Brain microvascular endothelial cell (primary cell): ENCODE results near the gene ACSBG1.
A peak's percentile ranks its signal among the peaks of the same experiment; 100 is the strongest.

ENCODE experiments used
- DNase-seq: peaks from one replicate; pipeline ENCODE4 v3.0.0-alpha.2; 2020
- H3K27ac ChIP-seq: fragments of 250-450 bp; sonication (Bioruptor Pico); 2 replicates; pipeline ENCODE4 v1.5.1; 2020; ENCODE audit warnings: mild to moderate bottlenecking, moderate library complexity
- H3K27me3 ChIP-seq: fragments of 250-450 bp; sonication (Bioruptor Pico); replicated peaks from 2 replicates; pipeline ENCODE4 v1.5.1; 2020; ENCODE audit warnings: mild to moderate bottlenecking
- H3K36me3 ChIP-seq: fragments of 250-450 bp; sonication (Bioruptor Pico); replicated peaks from 2 replicates; pipeline ENCODE4 v1.5.1; 2020; ENCODE audit warnings: mild to moderate bottlenecking
- H3K4me3 ChIP-seq: 2 replicates; pipeline ENCODE4 v1.5.1; 2011; ENCODE audit warnings: low read depth, mild to moderate bottlenecking, control low read depth, low read length, moderate library complexity
- CTCF ChIP-seq: IDR thresholded peaks from 2 replicates; pipeline ENCODE4 v1.5.1; 2011; ENCODE audit warnings: low read depth, mild to moderate bottlenecking, moderate library complexity, low read length, control low read depth, inconsistent platforms; ENCODE audit errors: missing control alignments
- in situ Hi-C: cut with HindIII; loops from 2 replicates; pipeline ENCODE4 v1.10.0; 2017; ENCODE audit warnings: low sequenced_read_pairs, low pct_ligation_motif_present

ACSBG1 gene

GRCh38 chr15:78272776-78273175, 38.4 kb upstream of the ACSBG1 start:
- Histone ChIP-seq H3K36me3 (peaks cover 2% of the 10 kb centered on the region), H3K27me3 (no peaks in the 10 kb centered on the region), H3K27ac (no peak overlapping the region), H3K4me3 (no peak overlapping the region)
- DNase-seq: no peak
- in situ Hi-C loops: no loop called here
- no peak for TF ChIP-seq CTCF

- H3K4me3 ChIP-seq: no peak overlapping the region
- no peak overlapping the region for H3K27ac ChIP-seq
- no peak for DNase-seq
- in situ Hi-C loops: no loop called here
- no peak for TF ChIP-seq CTCF
- H3K27me3 ChIP-seq: no peaks in the 10 kb centered on the region
- no peaks in the 10 kb centered on the region for H3K36me3 ChIP-seq
Measured at GRCh38 chr15:78272316-78272715, 38.0 kb upstream of the ACSBG1 start.

- Histone ChIP-seq H3K36me3 (no peaks in the 10 kb centered on the region), H3K4me3 (no peak overlapping the region), H3K27me3 (no peaks in the 10 kb centered on the region), H3K27ac (no peak overlapping the region)
- no peak for TF ChIP-seq CTCF
- in situ Hi-C loops: no loop called here
- DNase-seq: no peak
Measured at GRCh38 chr15:78266806-78267205, 32.4 kb upstream of the ACSBG1 start.

GRCh38 chr15:78266229-78266628, 31.9 kb upstream of the ACSBG1 start:
- Histone ChIP-seq H3K4me3 (no peak overlapping the region), H3K27ac (no peak overlapping the region), H3K27me3 (no peaks in the 10 kb centered on the region), H3K36me3 (no peaks in the 10 kb centered on the region)
- TF ChIP-seq CTCF: no peak
- DNase-seq: no peak
- in situ Hi-C loops: no loop called here

GRCh38 chr15:78265752-78266224, 31.4 kb upstream of the ACSBG1 start:
- no peak for TF ChIP-seq CTCF
- in situ Hi-C loops: no loop called here
- no peak overlapping the region for H3K4me3 ChIP-seq
- H3K27me3 ChIP-seq: no peaks in the 10 kb centered on the region
- no peaks in the 10 kb centered on the region for H3K36me3 ChIP-seq
- peak; percentile 65 for DNase-seq
- no peak overlapping the region for H3K27ac ChIP-seq

GRCh38 chr15:78265137-78265460, 30.7 kb upstream of the ACSBG1 start:
- H3K27me3 ChIP-seq: no peaks in the 10 kb centered on the region
- no peak for DNase-seq
- in situ Hi-C loops: no loop called here
- peak overlapping the region; percentile 63 for H3K4me3 ChIP-seq
- H3K27ac ChIP-seq: no peak overlapping the region
- H3K36me3 ChIP-seq: no peaks in the 10 kb centered on the region
- no peak for TF ChIP-seq CTCF
